Natural killer cell treated with Interleukin-12 subunit alpha and Interleukin-12 subunit beta and Interleukin-15 and Interleukin-18, amount 100 ng/mL, for 72 hours (primary cell): Measurements from ENCODE around the gene P2RX1. TPM values are rescaled to one million over a fixed set of nuclear protein-coding genes. Genes with fewer than 3 reads are reported as not detected.
A peak's percentile ranks its signal among the peaks of the same experiment; 100 is the strongest.

Experiments used
- ATAC-seq, 2 donors: fragments of 150-1000 bp; cut with Tn5 transposase in 1 of 2; sonication (Bioruptor Pico), chemical (Tn5 transposase) in 1 of 2; 2 replicates each; pipeline ENCODE4 v1.10.0; 2021
- DNase-seq: peaks from one replicate; pipeline ENCODE4 v3.0.0; 2022; ENCODE audit warnings: low spot score
- H3K27ac Mint-ChIP-seq, 2 donors: 1 replicate in 1 of 2; 2 replicates in 1 of 2; pipeline ENCODE4 v1.8.0; 2022; ENCODE audit warnings: mixed read lengths in 2 of 2, mild to moderate bottlenecking in 1 of 2, moderate library complexity in 1 of 2
- H3K27me3 Mint-ChIP-seq, 2 donors: 1 replicate in 1 of 2; 2 replicates in 1 of 2; pipeline ENCODE4 v1.8.0; 2022; ENCODE audit warnings: mixed read lengths in 2 of 2
- H3K36me3 Mint-ChIP-seq: one replicate; pipeline ENCODE4 v1.8.0; 2022; ENCODE audit warnings: mixed read lengths
- H3K4me1 Mint-ChIP-seq, 2 donors: 1 replicate in 1 of 2; 2 replicates in 1 of 2; pipeline ENCODE4 v1.8.0; 2022; ENCODE audit warnings: low read depth in 2 of 2, mixed read lengths in 2 of 2, mild to moderate bottlenecking in 1 of 2
- H3K4me3 Mint-ChIP-seq: one replicate; pipeline ENCODE4 v1.8.0; 2022; ENCODE audit warnings: mixed read lengths
- H3K9me3 Mint-ChIP-seq: 2 replicates; pipeline ENCODE4 v1.8.0; 2022; ENCODE audit warnings: mixed read lengths
- total RNA-seq, 2 donors: library from RNA; stranded (reverse); gene quantifications; one replicate each; pipeline ENCODE4 v1.2.3, GENCODE V29; 2022

P2RX1 gene
- total RNA-seq, 2 donors from 2014 or later: 3.9 TPM

GRCh38 chr17:3924512-3925350 lies 8.5 kb upstream of the P2RX1 start:
- ATAC-seq (no peak), DNase-seq (no peak)
- Mint-ChIP-seq H3K9me3 (no peaks in the 10 kb centered on the region), H3K36me3 (no peaks in the 10 kb centered on the region), H3K4me3 (no peak overlapping the region), H3K27ac (no peak overlapping the region), H3K4me1 (peaks cover 0 to 3% of the 10 kb centered on the region in 2 donors), H3K27me3 (no peaks in the 10 kb centered on the region)

DNA sequence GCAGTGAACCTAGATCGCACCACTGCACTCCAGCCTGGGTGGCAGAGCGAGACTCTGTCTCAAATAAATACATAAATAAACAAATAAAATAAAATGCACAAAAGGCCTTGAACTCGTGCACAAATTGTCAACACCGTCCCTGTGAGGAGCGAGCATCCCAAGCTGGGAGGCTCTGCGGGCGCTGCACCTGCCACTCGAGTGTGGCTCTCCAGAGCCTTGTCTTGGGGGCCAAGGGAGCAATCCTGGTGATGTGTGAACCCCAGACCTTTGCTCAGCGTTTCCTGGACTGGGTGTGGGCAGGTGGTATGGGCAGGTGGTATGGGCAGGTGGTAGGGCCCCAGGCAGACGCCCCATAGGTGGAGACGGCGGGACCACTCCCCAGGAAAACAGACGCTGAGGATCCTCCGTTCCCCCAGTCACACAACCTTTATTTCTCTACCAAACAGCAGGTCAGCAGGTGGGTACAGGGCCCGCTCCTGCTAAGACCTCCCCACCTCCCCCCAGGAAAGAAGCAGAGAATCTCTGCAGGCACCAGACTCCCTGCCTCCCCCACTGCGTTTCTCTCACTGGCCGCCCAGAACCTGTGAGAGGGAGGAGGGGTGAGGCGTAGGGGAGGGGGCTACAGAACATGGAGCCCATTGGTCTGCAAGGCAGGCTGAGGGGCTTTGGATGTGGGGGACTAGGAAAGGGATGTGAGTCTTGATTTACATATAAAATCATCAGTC lies 7.4 kb upstream of the P2RX1 start:
- no peak overlapping the region for H3K4me3 Mint-ChIP-seq
- H3K4me1 Mint-ChIP-seq: peaks cover 0 to 3% of the 10 kb centered on the region in 2 donors
- ATAC-seq (no peak), DNase-seq (no peak)
- no peaks in the 10 kb centered on the region for H3K36me3 Mint-ChIP-seq
- H3K9me3 Mint-ChIP-seq: no peaks in the 10 kb centered on the region
- H3K27ac Mint-ChIP-seq: no peak overlapping the region
- H3K27me3 Mint-ChIP-seq: no peaks in the 10 kb centered on the region

DNA sequence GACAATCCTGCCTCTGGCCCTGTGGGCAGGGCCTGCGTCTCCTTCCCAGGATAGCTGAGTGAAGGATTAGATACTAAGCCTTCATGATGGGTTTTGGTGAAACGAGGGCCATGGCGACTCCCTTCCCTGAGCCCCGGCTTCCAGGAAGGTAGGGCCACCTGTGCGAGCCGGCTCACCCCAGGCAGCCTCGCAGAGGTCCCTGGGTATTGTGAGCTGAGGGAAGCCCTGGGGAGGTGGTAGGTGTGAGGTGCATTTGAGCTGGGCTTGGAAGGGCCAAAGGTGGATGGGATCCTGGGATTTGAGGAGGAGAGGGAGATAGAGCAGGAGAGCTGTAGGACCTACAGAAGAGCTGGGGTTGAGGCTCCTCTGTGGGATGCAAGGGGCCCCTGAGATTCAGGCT lies 6.5 kb upstream of the P2RX1 start:
- H3K4me1 Mint-ChIP-seq: peaks cover 0 to 3% of the 10 kb centered on the region in 2 donors
- ATAC-seq: no peak
- H3K36me3 Mint-ChIP-seq: no peaks in the 10 kb centered on the region
- H3K27me3 Mint-ChIP-seq: no peaks in the 10 kb centered on the region
- no peak overlapping the region for H3K4me3 Mint-ChIP-seq
- no peak for DNase-seq
- H3K9me3 Mint-ChIP-seq: no peaks in the 10 kb centered on the region
- peak overlapping the region in 1 of 2 donors; percentile 50 for H3K27ac Mint-ChIP-seq

GRCh38 chr17:3921502-3922319 lies 5.4 kb upstream of the P2RX1 start:
- Mint-ChIP-seq H3K36me3 (no peaks in the 10 kb centered on the region), H3K27me3 (no peaks in the 10 kb centered on the region), H3K9me3 (no peaks in the 10 kb centered on the region), H3K4me3 (no peak overlapping the region), H3K4me1 (peaks cover 4 to 10% of the 10 kb centered on the region in 2 donors), H3K27ac (peak overlapping the region in 1 of 2 donors; percentile 50)
- DNase-seq: no peak
- ATAC-seq: no peak

DNA sequence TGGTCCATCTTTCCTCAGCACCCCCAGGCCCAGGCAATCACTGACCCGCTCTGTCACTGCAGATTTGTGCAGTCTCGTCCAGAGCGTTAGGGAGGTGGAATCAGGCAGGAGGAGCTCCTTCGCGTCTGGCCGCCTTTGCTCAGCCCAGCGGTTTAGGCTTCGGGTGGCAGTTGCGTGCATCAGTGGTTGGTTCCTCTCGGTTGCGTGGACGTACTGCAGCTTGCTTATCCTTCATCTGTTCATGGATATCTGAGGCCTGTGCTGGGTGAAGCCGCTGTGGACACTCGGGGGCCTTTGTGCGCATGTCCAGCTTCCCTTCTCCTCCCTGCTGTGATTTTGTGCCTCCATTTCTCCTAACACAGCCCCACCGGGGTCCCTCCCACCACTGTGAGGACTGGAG lies 4.7 kb upstream of the P2RX1 start:
- DNase-seq (no peak), ATAC-seq (no peak)
- Mint-ChIP-seq H3K27ac (no peak overlapping the region), H3K36me3 (no peaks in the 10 kb centered on the region), H3K9me3 (no peaks in the 10 kb centered on the region), H3K4me1 (peaks cover 6 to 12% of the 10 kb centered on the region in 2 donors), H3K27me3 (no peaks in the 10 kb centered on the region), H3K4me3 (no peak overlapping the region)

GRCh38 chr17:3919123-3919624 lies 2.9 kb upstream of the P2RX1 start:
- H3K4me1 Mint-ChIP-seq: peaks cover 17 to 22% of the 10 kb centered on the region in 2 donors

GRCh38 chr17:3918372-3919122 lies 2.3 kb upstream of the P2RX1 start:
- DNase-seq: no peak
- Mint-ChIP-seq H3K4me1 (peaks cover 23 to 28% of the 10 kb centered on the region in 2 donors), H3K27me3 (peaks cover 0 to under 1% of the 10 kb centered on the region in 2 donors), H3K4me3 (no peak overlapping the region), H3K36me3 (no peaks in the 10 kb centered on the region), H3K9me3 (no peaks in the 10 kb centered on the region), H3K27ac (no peak overlapping the region)
- no peak for ATAC-seq

More at GRCh38 chr17:3919123-3919624, 2.9 kb upstream of the P2RX1 start:
- no peaks in the 10 kb centered on the region for H3K27me3 Mint-ChIP-seq
- no peaks in the 10 kb centered on the region for H3K36me3 Mint-ChIP-seq
- H3K4me3 Mint-ChIP-seq: no peak overlapping the region
- H3K9me3 Mint-ChIP-seq: no peaks in the 10 kb centered on the region
- no peak for DNase-seq
- H3K27ac Mint-ChIP-seq: no peak overlapping the region
- no peak for ATAC-seq

DNA sequence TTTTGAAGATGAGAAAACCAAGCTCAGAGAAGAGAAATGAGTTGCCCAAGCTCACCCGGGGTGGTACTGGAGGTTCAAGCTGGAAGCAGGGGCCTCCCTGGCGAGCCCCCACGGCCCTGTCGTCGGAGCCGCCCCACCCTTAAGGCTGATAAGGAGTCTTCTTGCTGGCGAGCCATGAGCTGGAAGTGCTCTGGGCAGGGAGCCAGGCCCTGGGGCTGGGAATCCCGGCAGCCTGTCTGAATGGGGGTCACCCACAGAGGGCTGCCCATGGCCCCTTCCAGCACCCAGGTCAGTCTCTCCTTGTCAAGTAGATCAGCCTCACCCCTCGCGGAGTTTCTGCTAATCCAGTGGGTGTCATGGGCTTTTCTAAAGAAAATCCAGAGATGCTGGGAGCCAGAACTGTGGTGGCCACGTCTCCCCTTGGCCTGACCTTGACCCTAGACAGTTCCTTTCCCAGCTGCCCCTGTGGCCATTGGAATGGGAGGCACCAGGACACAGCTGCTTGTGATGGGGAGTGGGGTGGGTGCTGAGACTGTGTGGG lies 1.2 kb upstream of the P2RX1 start:
- DNase-seq: no peak
- no peak for ATAC-seq
- no peaks in the 10 kb centered on the region for H3K36me3 Mint-ChIP-seq
- no peaks in the 10 kb centered on the region for H3K9me3 Mint-ChIP-seq
- H3K27me3 Mint-ChIP-seq: peaks cover 0 to 2% of the 10 kb centered on the region in 2 donors
- peaks cover 24 to 27% of the 10 kb centered on the region in 2 donors for H3K4me1 Mint-ChIP-seq
- peak overlapping the region; percentile 62 to 68 for H3K27ac Mint-ChIP-seq
- peak overlapping the region; percentile 54 for H3K4me3 Mint-ChIP-seq

DNA sequence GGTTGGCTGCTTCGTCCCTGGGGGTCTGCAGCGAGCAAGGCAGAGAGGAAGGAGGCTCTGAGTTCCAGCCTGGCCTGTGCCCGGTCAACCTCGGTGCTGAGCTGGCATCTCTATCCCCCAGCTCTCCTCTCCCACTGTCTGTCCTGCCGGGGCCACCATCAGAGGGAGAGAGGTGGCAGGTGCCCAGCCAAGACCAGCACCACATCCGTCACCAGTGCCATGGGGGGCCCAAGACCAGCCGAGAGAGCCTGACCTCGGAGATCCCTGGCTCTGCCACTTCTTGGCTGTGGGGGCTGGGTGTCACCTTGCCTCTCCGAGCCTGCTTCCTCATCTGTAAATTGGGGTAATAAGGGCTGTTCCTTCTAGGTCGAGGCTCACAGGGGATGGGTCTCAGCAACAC lies 560 bp upstream of the P2RX1 start:
- peak overlapping the region; percentile 54 for H3K4me3 Mint-ChIP-seq

GRCh38 chr17:3915581-3915994 lies 677 bp downstream of the P2RX1 start:
- Mint-ChIP-seq H3K4me1 (peaks cover 30 to 36% of the 10 kb centered on the region in 2 donors), H3K27me3 (peaks cover 0 to 2% of the 10 kb centered on the region in 2 donors), H3K9me3 (no peaks in the 10 kb centered on the region), H3K36me3 (no peaks in the 10 kb centered on the region), H3K27ac (peak overlapping the region; percentile 68 to 86), H3K4me3 (peak overlapping the region; percentile 82)
- ATAC-seq (peak; percentile 65 to 75), DNase-seq (peak; percentile 72)

More for the DNA sequence above, 560 bp upstream of the P2RX1 start:
- Mint-ChIP-seq H3K27ac (peak overlapping the region; percentile 62 to 68), H3K4me1 (peaks cover 24 to 29% of the 10 kb centered on the region in 2 donors), H3K27me3 (peaks cover 0 to 2% of the 10 kb centered on the region in 2 donors), H3K9me3 (no peaks in the 10 kb centered on the region), H3K36me3 (no peaks in the 10 kb centered on the region)
- no peak for ATAC-seq
- DNase-seq: no peak

DNA sequence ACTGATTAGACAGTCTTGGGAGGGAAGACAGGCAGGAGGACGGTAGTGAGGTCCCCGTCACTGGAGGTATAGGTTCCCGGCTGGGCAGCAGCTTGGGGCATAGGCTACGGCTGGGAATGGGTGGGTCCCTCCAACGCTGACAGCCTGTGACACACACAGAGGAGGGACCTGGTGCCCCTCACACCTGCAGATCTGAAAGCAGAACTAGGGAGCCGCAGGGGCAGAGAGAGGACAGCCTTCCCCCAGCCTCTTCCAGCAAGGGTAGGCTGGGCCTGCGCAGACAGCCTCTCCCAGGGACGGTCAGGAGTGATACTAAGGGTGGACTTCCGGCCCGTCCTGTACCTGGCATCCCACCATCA lies 2.0 kb downstream of the P2RX1 start:
- Mint-ChIP-seq H3K27ac (peak overlapping the region; percentile 43 to 74), H3K9me3 (no peaks in the 10 kb centered on the region), H3K4me1 (peaks cover 30 to 40% of the 10 kb centered on the region in 2 donors), H3K36me3 (no peaks in the 10 kb centered on the region), H3K27me3 (peaks cover 0 to 2% of the 10 kb centered on the region in 2 donors), H3K4me3 (peak overlapping the region; percentile 82)
- DNase-seq (no peak), ATAC-seq (no peak)

DNA sequence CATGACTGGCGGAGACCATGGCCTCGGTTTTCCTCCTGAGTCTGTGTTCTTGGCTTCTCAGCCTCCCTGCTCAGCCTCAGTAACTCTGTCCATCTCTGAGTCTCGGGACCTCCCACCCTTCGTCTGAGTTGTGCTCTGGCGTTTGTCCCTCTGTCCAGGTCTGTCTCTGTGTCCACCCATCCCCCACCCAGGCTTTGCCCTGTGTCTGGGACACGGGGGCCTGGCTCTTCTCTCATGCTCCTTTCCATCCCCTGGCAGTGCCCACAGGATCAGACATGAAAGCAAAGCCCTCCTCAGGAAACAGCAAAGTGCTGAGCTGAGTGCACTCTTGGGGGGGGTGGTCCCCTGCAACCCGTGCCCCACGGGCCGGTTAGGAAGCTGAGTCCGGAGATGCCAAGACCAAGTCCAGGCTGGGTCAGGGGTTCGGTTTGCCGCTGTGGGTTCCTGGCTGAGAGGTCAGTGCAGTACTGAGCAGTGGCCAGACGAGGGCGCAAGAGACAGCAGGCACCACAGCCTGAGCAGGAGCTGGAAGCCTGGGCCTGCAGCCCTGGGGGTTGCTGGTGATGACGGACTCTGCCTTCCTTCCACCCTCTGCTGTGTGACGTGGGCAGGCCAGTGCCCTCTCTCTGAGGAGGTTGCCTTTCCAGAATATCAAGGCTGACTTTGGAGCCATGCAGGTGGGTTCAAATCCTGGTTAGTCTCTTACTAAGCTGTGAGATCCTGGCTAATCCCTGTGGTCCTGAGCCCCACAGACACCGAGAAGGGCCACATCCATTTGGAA lies 2.5 kb downstream of the P2RX1 start:
- ATAC-seq (peak; percentile 79 to 84), DNase-seq (peak; percentile 74)
- H3K4me1 Mint-ChIP-seq: peaks cover 30 to 40% of the 10 kb centered on the region in 2 donors
- peaks cover 0 to 2% of the 10 kb centered on the region in 2 donors for H3K27me3 Mint-ChIP-seq
- peak overlapping the region; percentile 43 to 74 for H3K27ac Mint-ChIP-seq
- H3K36me3 Mint-ChIP-seq: no peaks in the 10 kb centered on the region
- peak overlapping the region; percentile 23 for H3K4me3 Mint-ChIP-seq
- no peaks in the 10 kb centered on the region for H3K9me3 Mint-ChIP-seq
